DND-41 (cell line): Measurements from ENCODE around the gene PSMB9.

Experiments used
- ATAC-seq: fragments of 200-7000 bp; cut with Tn5 transposase; 3 replicates; pipeline ENCODE4 v1.9.1; 2021; ENCODE audit warnings: low read depth; ENCODE audit not compliant: insufficient read depth
- DNase-seq: peaks from one replicate; pipeline ENCODE4 v3.0.0-alpha.2; 2020
- H2AFZ ChIP-seq: 2 replicates; pipeline ENCODE4 v1.6.0; 2012; ENCODE audit warnings: low read depth, low read length
- H3K27ac ChIP-seq: 2 replicates; pipeline ENCODE4 v1.5.1; 2012; ENCODE audit warnings: low read length, inconsistent platforms
- H3K27me3 ChIP-seq: fragments of 200-600 bp; sonication (generic); 2 replicates; pipeline ENCODE4 v1.6.0; 2012; ENCODE audit warnings: low read length, mild to moderate bottlenecking, inconsistent platforms; ENCODE audit not compliant: insufficient read depth, poor library complexity
- H3K36me3 ChIP-seq: 2 replicates; pipeline ENCODE4 v1.5.1; 2012; ENCODE audit warnings: low read length, inconsistent platforms; ENCODE audit not compliant: insufficient read depth
- H3K4me1 ChIP-seq: 2 replicates; pipeline ENCODE4 v1.5.1; 2012; ENCODE audit warnings: mild to moderate bottlenecking, low read length; ENCODE audit not compliant: insufficient read depth
- H3K4me2 ChIP-seq: 2 replicates; pipeline ENCODE4 v1.6.0; 2012; ENCODE audit warnings: mild to moderate bottlenecking, moderate library complexity, low read length, inconsistent platforms; ENCODE audit not compliant: insufficient read depth
- H3K4me3 ChIP-seq, 2 experiments: fragments of 200-600 bp in 1 of 2; shearing (Covaris generic) in 1 of 2; 2 replicates each; pipeline ENCODE4 v1.5.1; 2012 to 2016; ENCODE audit warnings: inconsistent platforms in 2 of 2, low read length in 2 of 2, mild to moderate bottlenecking in 2 of 2, low read depth in 1 of 2, moderate library complexity in 1 of 2
- H3K79me2 ChIP-seq: 2 replicates; pipeline ENCODE4 v1.6.0; 2012; ENCODE audit warnings: low read length, inconsistent platforms; ENCODE audit not compliant: insufficient read depth
- H3K9ac ChIP-seq: 2 replicates; pipeline ENCODE4 v1.6.0; 2012; ENCODE audit warnings: low read depth, mild to moderate bottlenecking, inconsistent platforms, low read length, moderate library complexity
- H3K9me3 ChIP-seq: 2 replicates; pipeline ENCODE4 v1.5.1; 2012; ENCODE audit warnings: low read length, moderate library complexity, mild to moderate bottlenecking, inconsistent platforms; ENCODE audit not compliant: insufficient read depth, severe bottlenecking
- H4K20me1 ChIP-seq: 2 replicates; pipeline ENCODE4 v1.6.0; 2012; ENCODE audit warnings: low read length; ENCODE audit not compliant: insufficient read depth
- EZH2 ChIP-seq: IDR thresholded peaks from 3 replicates; pipeline ENCODE4 v1.6.1; 2012; ENCODE audit warnings: borderline replicate concordance, low read depth, mild to moderate bottlenecking, moderate library complexity, low read length, inconsistent platforms; ENCODE audit not compliant: severe bottlenecking
- TF ChIP-seq, protein P1 (sequence below): IDR thresholded peaks from 2 replicates; pipeline ENCODE4 v1.5.1; 2012; ENCODE audit warnings: borderline replicate concordance, low read length, moderate library complexity, mild to moderate bottlenecking; ENCODE audit not compliant: poor library complexity, severe bottlenecking; ENCODE audit errors: extremely low read depth

PSMB9 gene

DNA sequence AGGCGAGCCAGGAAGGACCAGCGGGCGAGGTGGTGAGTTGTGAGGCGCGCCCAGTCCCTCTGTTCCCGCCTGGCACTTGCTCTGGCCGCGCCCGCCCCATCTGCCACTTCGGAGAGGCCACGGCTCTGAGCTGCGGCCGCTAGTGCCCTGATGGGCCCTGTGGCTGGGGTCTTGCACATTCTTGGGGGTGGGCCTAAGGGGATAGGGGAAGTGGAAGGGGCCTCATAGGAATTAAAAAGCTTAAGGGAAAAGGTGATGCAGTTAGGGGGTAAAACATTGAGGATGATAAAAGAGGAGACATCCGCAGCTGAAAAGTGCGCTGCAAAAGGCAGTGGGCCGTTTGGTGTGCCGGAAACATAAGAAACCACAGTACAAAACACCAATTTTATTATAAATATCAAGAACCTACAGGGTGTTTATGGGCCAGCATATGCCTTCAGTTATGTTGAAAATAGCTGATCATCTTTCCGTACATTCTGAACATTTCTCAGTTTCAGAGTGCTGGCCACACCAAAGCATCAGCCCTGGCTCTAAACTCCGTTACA is 9.1 kb upstream of the PSMB9 start:
- peaks cover 56% of the 10 kb centered on the region for H3K36me3 ChIP-seq

DNA sequence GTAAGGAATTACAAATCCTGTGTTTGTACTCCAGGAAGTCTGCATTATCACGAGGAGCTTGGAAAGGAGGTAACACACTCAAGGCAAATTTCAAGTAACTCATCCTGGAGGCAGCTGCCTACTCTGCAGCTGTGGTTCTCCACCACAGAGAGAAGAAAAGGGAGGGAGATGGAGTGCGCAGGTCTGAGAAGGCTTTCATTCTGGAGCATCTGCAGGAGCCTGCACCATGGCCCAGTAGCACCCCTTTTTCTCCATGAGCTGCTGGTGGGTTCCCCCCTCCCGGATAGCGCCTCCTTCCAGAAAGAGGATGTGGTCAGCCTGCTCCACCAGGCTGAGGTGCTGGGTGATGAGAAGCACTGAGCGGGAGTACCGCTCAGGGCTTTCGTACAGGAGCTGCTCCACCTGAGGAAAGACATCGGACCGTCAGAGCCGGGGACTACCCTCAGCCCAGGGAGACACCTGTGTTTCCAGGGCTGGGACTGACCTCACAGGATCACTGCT is 8.6 kb upstream of the PSMB9 start:
- peak overlapping the region; percentile 92 for H3K9ac ChIP-seq
- peaks cover 56% of the 10 kb centered on the region for H3K36me3 ChIP-seq
- no peaks in the 10 kb centered on the region for H4K20me1 ChIP-seq
- TF ChIP-seq, protein P1, sequence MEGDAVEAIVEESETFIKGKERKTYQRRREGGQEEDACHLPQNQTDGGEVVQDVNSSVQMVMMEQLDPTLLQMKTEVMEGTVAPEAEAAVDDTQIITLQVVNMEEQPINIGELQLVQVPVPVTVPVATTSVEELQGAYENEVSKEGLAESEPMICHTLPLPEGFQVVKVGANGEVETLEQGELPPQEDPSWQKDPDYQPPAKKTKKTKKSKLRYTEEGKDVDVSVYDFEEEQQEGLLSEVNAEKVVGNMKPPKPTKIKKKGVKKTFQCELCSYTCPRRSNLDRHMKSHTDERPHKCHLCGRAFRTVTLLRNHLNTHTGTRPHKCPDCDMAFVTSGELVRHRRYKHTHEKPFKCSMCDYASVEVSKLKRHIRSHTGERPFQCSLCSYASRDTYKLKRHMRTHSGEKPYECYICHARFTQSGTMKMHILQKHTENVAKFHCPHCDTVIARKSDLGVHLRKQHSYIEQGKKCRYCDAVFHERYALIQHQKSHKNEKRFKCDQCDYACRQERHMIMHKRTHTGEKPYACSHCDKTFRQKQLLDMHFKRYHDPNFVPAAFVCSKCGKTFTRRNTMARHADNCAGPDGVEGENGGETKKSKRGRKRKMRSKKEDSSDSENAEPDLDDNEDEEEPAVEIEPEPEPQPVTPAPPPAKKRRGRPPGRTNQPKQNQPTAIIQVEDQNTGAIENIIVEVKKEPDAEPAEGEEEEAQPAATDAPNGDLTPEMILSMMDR, result no peak
- TF ChIP-seq EZH2, result no peak
- H3K27ac ChIP-seq, result peak overlapping the region; percentile 99
- peaks cover 48% of the 10 kb centered on the region for H3K4me1 ChIP-seq
- DNase-seq (peak; percentile 79), ATAC-seq (peak; percentile 60)
- H3K9me3 ChIP-seq, result no peaks in the 10 kb centered on the region
- H3K4me3 ChIP-seq, result peak overlapping the region in 1 of 2 experiments; percentile 94; a peak in 2 of 4 replicates
- no peaks in the 10 kb centered on the region for H3K27me3 ChIP-seq
- H3K79me2 ChIP-seq, result peaks cover 27% of the 10 kb centered on the region
- peak overlapping the region; percentile 79 for H3K4me2 ChIP-seq
- H2AFZ ChIP-seq, result no peak overlapping the region

More for the DNA sequence above, 9.1 kb upstream of the PSMB9 start:
- peaks cover 27% of the 10 kb centered on the region for H3K79me2 ChIP-seq
- DNase-seq, result no peak
- H3K4me1 ChIP-seq, result peaks cover 48% of the 10 kb centered on the region
- no peaks in the 10 kb centered on the region for H4K20me1 ChIP-seq
- peak overlapping the region; percentile 6 to 94; a peak in 3 of 4 replicates for H3K4me3 ChIP-seq
- H3K9ac ChIP-seq, result peak overlapping the region; percentile 92
- H3K27me3 ChIP-seq, result no peaks in the 10 kb centered on the region
- TF ChIP-seq, protein P1, result no peak
- TF ChIP-seq EZH2, result no peak
- peak overlapping the region; percentile 99 for H3K27ac ChIP-seq
- H2AFZ ChIP-seq, result peak overlapping the region; percentile 90
- H3K9me3 ChIP-seq, result no peaks in the 10 kb centered on the region
- peak overlapping the region; percentile 79 for H3K4me2 ChIP-seq
- ATAC-seq, result no peak; the same call in 2 of the 3 replicates

DNA sequence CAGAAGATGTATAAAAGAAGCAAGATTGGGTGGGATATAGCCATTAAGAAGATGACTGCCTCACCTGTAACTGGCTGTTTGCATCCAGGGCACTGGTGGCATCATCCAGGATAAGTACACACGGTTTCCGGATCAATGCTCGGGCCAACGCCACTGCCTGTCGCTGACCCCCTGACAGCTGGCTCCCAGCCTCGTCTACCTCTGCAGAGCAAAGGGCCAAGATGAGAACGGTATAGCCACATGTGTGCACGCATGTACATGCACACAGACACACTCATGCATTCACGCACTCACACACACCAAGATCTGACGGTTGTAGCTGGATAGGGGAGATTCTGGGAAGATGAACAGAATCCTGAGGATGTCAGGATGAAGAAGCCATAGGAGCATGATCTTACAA is 7.0 kb upstream of the PSMB9 start:
- H3K9me3 ChIP-seq, result no peaks in the 10 kb centered on the region
- DNase-seq, result no peak
- H3K27ac ChIP-seq, result no peak overlapping the region
- no peaks in the 10 kb centered on the region for H3K27me3 ChIP-seq
- H3K79me2 ChIP-seq, result peaks cover 27% of the 10 kb centered on the region
- H3K36me3 ChIP-seq, result peaks cover 46% of the 10 kb centered on the region
- H3K9ac ChIP-seq, result no peak overlapping the region
- H2AFZ ChIP-seq, result no peak overlapping the region
- no peaks in the 10 kb centered on the region for H4K20me1 ChIP-seq
- ATAC-seq, result no peak
- no peak overlapping the region for H3K4me2 ChIP-seq
- H3K4me3 ChIP-seq, result no peak overlapping the region
- H3K4me1 ChIP-seq, result peaks cover 45% of the 10 kb centered on the region
- TF ChIP-seq, protein P1, result no peak
- TF ChIP-seq EZH2, result no peak

DNA sequence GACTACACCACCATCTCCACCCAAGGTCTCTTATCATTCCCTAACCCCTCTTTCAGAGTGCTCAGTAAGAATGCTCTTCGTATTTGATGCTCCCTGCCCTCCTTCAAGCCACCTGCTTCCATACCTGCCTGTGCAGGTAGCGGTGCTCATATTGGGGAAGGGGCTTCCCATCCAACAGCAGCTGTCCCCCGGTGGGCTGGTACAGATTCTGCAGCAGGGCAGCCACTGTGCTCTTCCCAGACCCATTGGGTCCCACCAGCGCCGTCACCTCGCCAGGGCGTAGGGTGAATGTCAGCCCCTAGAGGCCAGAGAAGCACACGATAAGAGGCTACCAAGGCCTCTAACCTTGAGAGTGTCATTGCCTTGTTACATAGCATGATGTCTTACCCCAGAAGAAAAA is 6.2 kb upstream of the PSMB9 start:
- ATAC-seq (no peak), DNase-seq (no peak)
- no peak overlapping the region for H2AFZ ChIP-seq
- no peaks in the 10 kb centered on the region for H3K9me3 ChIP-seq
- H3K27ac ChIP-seq, result no peak overlapping the region
- peaks cover 38% of the 10 kb centered on the region for H3K36me3 ChIP-seq
- no peak for TF ChIP-seq EZH2
- TF ChIP-seq, protein P1, result no peak
- H3K4me1 ChIP-seq, result peaks cover 45% of the 10 kb centered on the region
- H4K20me1 ChIP-seq, result no peaks in the 10 kb centered on the region
- no peak overlapping the region for H3K4me2 ChIP-seq
- H3K27me3 ChIP-seq, result no peaks in the 10 kb centered on the region
- H3K79me2 ChIP-seq, result peaks cover 27% of the 10 kb centered on the region
- no peak overlapping the region for H3K4me3 ChIP-seq
- no peak overlapping the region for H3K9ac ChIP-seq
